ENCODE measurements around the gene RPS6KA5.

DNA sequence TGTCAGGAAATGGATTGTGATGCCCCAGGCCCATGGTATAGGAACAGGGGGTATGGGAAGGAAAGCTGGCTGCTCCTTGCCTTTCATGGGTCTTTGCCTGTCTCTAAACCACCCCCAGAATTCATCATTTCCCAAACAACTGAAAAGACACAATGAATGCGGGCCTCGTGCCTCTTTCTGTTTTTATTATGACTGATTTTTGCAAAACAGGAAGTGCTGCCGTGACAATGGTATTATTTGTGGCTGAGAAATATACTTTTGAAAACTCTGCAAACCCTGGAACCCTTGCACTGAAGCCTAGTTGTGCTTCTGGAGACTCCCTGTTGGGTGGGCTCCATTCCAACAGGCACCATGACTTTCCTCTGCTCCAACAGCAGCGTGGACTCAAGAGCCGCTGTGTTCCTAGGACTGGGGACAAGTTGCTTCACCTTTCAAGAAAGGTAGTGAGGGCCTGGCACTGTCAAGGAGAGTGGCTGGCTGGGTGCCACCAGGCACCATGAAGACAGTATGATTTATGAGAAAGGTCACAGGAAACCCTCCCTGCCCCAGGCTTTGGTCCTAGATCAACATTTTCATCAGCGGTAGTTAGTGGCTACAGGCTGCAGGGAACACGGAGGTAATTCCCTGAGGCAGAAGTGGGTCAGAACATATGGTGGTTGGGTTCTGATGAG is 48.6 kb upstream of the RPS6KA5 start:
- TF ChIP-seq KLF6 (CRISPR knock-in tag; IDR thresholded peaks at IDR 0.05; ENCODE audit: borderline replicate concordance) (no peak), KLF16 (IDR thresholded peaks at IDR 0.05) (no peak), MAFK (IDR thresholded peaks at IDR 0.05; ENCODE audit: low read length) (no peak), CTCF (IDR thresholded peaks at IDR 0.05 in 2 of 3, conservative IDR thresholded peaks at IDR 0.05 in 1 of 3; ENCODE audit: insufficient read depth in 2 of 3, low read depth in 1 of 3, low read length in 3 of 3) (no peak), TAF1 (IDR thresholded peaks at IDR 0.05; ENCODE audit: control insufficient read depth, extremely low read depth, insufficient read depth, low read length, severe bottlenecking) (no peak), GATA2 (CRISPR knock-in tag; IDR thresholded peaks at IDR 0.05) (no peak), BMI1 (IDR thresholded peaks at IDR 0.05; ENCODE audit: low read length) (no peak), ZHX1 (conservative IDR thresholded peaks at IDR 0.05; ENCODE audit: low read length) (no peak), RAD21 (CRISPR knock-in tag; conservative IDR thresholded peaks at IDR 0.05 in 1 of 2, IDR thresholded peaks at IDR 0.05 in 1 of 2) (no peak), CHD1 (IDR thresholded peaks at IDR 0.05; ENCODE audit: low read length) (no peak), POLR2A (conservative IDR thresholded peaks at IDR 0.05) (no peak)
- TF ChIP-seq, protein P1, sequence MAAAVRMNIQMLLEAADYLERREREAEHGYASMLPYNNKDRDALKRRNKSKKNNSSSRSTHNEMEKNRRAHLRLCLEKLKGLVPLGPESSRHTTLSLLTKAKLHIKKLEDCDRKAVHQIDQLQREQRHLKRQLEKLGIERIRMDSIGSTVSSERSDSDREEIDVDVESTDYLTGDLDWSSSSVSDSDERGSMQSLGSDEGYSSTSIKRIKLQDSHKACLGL (CRISPR knock-in tag; IDR thresholded peaks at IDR 0.05; ENCODE audit: borderline replicate concordance, poor library complexity, severe bottlenecking), result no peak
